ENCODE measurements around the gene MRPS12.

The MRPS12 gene

DNA sequence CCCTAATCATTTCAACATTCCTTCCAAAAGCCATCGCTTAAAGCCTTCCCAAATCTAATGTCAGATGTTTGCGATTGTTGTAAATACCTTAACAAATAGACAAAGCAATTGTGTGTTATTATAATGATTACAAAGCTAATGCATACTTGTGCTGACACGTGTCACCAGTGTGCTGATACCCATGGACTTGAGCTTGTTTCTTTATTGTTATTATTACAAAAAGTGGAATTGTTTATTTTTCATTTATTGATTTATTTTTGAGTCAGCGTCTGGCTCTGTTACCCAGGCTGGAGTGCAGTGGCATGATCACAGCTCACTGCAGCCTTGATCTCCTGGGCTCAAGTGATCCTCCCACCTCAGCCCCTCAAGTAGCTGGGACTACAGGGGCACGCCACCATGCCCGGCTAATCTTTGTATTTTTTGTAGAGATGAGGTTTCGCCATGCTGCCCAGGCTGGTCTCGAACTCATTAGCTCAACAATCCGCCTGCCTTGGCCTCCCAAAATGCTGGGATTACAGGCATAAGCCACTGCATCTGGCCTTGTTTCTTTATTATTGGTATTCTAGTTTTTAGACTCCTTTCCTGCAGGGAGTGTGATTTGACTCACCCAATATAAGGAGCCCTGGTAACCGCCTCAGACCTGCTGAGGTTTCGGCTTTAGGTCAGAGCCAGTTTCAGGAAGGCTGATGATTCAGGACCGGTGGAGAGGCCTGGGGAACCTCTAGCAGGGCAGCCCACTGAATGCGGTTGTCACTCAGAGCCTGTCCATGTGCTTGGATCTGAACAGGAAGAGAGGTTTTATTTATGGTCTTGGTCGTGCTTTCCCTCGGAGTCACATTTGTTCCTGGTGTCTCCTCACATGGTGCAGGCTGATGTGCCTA lies 46.9 kb downstream of the MRPS12 start:
- DNase-seq = peak; percentile 75

DNA sequence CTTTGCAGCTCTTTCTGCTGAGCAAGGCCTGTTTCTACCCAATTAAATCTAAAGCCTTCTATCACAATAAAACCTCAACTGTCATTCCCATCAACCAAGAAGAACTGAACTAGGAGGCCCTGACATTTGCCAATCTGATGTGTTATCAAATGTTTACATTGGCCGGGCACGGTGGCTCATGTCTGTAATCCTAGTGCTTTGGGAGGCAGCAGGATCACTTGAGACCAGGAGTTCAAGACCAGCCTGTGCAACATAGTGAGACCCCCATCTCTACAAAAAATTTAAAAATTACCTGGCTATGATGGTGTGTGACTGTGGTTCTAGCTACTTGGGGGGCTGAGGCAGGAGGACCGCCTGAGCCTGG lies 47.6 kb downstream of the MRPS12 start:
- no peak for DNase-seq

DNA sequence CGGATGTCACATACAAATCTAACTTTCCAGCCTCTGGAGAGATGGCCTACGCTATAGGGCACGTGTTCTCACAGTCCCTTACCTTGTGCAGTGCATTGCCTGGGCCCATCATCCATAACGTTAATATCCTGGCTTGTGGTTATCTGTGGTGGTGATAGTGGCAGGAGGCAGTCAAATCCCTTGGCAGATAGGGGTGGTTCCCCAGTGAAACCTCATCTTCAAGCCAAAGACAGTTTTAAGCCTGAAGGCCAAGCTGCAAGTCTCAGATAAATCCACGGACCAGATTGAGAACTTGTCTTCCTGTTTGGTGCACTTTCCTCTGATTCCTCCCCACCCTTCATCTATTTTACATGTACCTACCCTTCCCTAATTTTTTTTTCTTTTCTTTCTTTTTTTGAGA lies 49.1 kb downstream of the MRPS12 start:
- DNase-seq = no peak

DNA sequence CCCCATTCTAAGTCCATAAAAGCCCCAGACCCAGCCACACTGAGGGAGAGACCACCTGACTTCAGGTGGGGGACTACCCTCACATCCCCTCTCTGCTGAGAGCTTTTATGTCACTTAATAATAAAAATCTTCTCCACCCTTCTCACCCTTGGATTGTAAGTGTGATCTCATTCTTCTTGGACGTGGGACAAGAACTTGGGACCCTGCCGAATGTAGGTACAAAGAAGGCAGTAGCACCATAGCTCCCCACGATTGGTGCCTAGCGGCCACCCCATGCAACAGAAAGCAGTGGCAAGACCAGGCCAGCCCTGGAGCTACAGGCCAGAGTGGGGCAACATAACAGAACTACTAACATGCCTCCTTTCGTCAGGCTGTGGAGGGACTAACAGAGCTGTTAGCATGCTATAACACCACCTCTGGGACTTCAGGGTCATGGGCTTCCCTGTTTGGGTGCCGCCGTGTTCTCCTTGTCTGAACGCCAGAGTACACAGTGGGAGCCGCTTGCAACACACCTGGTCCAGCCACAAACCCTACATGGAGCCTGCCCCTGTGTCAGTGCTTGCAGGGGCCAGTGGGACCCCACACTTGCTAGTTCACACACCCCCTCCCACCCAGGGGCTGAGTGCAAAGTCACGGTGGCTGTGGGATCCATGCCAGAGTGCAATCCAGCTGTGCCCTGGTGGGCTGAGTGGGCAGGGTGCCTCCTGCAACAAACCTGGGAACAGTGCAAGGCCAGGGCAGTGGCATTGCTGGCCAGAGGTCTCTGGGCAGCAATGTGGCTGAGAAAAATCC lies 50.0 kb downstream of the MRPS12 start:
- no peak for DNase-seq

All from islet precursor cell (in vitro differentiated cells).